ENCODE measurements around the gene MEGF11.

DNA sequence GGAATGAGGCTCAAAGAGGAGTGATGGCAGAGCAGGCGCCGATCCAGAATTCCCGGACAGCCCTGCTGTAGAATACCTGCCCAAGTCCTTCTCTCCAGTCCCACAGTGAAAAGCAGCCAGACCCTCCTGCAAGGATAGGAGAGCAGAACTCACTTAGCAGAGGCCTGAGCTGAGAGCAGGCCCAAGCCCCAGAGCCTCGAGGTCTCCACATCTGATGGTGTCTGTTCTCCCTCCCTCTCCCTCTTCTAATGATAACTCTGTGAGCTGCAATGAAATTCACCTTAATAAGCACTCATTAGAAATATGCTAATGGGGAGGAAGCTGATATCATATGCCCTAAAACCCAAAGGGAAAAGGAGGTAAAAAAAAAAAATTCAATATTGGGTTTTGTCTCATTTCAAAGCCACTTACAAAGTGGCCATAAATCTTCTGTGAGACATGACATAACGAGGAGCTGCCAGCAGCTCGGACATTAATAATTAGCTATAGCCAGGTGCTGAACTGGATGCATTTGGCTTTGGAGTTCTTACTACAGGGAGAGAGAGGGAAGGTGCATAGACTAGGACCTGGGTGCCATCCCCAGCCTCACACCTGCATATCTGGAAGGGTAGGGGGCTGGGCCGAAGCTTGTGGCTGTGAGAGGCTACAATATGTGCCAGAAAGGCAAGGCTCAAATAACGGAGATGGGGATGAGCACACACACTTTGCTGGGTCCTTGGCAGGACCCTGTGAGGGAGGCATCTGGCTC is 108.4 kb downstream of the MEGF11 start:
- TF ChIP-seq, protein P1, sequence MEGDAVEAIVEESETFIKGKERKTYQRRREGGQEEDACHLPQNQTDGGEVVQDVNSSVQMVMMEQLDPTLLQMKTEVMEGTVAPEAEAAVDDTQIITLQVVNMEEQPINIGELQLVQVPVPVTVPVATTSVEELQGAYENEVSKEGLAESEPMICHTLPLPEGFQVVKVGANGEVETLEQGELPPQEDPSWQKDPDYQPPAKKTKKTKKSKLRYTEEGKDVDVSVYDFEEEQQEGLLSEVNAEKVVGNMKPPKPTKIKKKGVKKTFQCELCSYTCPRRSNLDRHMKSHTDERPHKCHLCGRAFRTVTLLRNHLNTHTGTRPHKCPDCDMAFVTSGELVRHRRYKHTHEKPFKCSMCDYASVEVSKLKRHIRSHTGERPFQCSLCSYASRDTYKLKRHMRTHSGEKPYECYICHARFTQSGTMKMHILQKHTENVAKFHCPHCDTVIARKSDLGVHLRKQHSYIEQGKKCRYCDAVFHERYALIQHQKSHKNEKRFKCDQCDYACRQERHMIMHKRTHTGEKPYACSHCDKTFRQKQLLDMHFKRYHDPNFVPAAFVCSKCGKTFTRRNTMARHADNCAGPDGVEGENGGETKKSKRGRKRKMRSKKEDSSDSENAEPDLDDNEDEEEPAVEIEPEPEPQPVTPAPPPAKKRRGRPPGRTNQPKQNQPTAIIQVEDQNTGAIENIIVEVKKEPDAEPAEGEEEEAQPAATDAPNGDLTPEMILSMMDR (IDR thresholded peaks at IDR 0.05), result no peak
- TF ChIP-seq POLR2AphosphoS5 (IDR thresholded peaks at IDR 0.05) (no peak), POLR2A (IDR thresholded peaks at IDR 0.05; ENCODE audit: low read depth) (no peak)
